Stomach (tissue), 9 donors: ENCODE data around the gene LRP10. TPM values are rescaled to one million over a fixed set of nuclear protein-coding genes. Genes with fewer than 3 reads are reported as not detected.
"Not testable (repeated sequence)": the region's sequence is repeated elsewhere in the genome, so short reads cannot be mapped to it uniquely, and the experiment has no call there.

Experiments used
- DNase-seq, 2 donors: peaks; one replicate each; pipeline versions ENCODE4 v3.0.0 to v3.0.0-alpha.2; 2013 to 2019
- H3K27ac ChIP-seq, 5 donors: fragments of 200-600 bp in 4 of 5; sonication (generic) in 4 of 5; one replicate each; pipeline ENCODE4 v1.5.1; 2013 to 2019; ENCODE audit warnings: mild to moderate bottlenecking in 1 of 5, moderate library complexity in 1 of 5
- H3K27me3 ChIP-seq, 3 donors: fragments of 200-600 bp; sonication (generic); one replicate each; pipeline ENCODE4 v1.5.1; 2017 to 2019; ENCODE audit warnings: mixed run types in 1 of 3
- H3K36me3 ChIP-seq, 4 donors: fragments of 200-600 bp; sonication (generic); 1 replicate in 3 of 4; 2 replicates in 1 of 4; pipeline ENCODE4 v1.5.1; 2016 to 2019
- H3K4me1 ChIP-seq, 4 donors: fragments of 200-600 bp; sonication (generic); one replicate each; pipeline ENCODE4 v1.5.1; 2016 to 2019
- H3K4me3 ChIP-seq, 4 donors: fragments of 200-600 bp; sonication (generic) in 3 of 4; one replicate each; pipeline ENCODE4 v1.5.1; 2016 to 2019; ENCODE audit warnings: mild to moderate bottlenecking in 1 of 4
- H3K9me3 ChIP-seq, 4 donors: fragments of 200-600 bp; sonication (generic); one replicate each; pipeline ENCODE4 v1.5.1; 2016 to 2019
- EP300 ChIP-seq: sonication (generic); formaldehyde crosslinking; IDR thresholded peaks from one replicate; pipeline ENCODE4 v1.6.1; 2017; ENCODE audit warnings: antibody characterized with exemption
- POLR2A ChIP-seq, 4 donors: fragments of 450-650 bp; IDR thresholded peaks; one replicate each; pipeline ENCODE4 v1.6.1; 2016; ENCODE audit warnings: antibody characterized with exemption in 4 of 4, control low read depth in 2 of 4, mild to moderate bottlenecking in 1 of 4, moderate library complexity in 1 of 4
- POLR2AphosphoS5 ChIP-seq, 3 donors: sonication (generic); formaldehyde crosslinking; IDR thresholded peaks; one replicate each; pipeline ENCODE4 v1.6.1; 2016; ENCODE audit warnings: antibody characterized with exemption in 3 of 3
- WGBS, 5 donors: extraction: QIAGEN DNeasy Blood & Tissue Kit in 3 of 5; methylation state at CpG; one replicate each; pipeline versions ENCODE4 v1.1.5 to v1.1.7; 2013 to 2018; 5-methylcytosine and 5-hydroxymethylcytosine counted together
- intact Hi-C: fragments of 100-400 bp; cut with DNase I; formaldehyde crosslinking; loops from one replicate; pipeline ENCODE4 v1.15.1; 2023; ENCODE audit warnings: low total_unique reads
- polyA plus RNA-seq, 3 donors: library from polyadenylated mRNA; stranded (reverse); fragments of 200-250 nt; gene quantifications; one replicate each; pipeline ENCODE4 v1.2.3, GENCODE V29; 2013
- total RNA-seq, 5 donors: library from RNA; depleted of rRNA; stranded (reverse); fragments of >200 nt; gene quantifications; one replicate each; pipeline versions ENCODE4 v1.1.0 to v1.2.3, GENCODE V29; 2014 to 2016
- TF ChIP-seq, protein P1 (sequence below), 7 experiments: fragments of 450-650 bp in 4 of 7; fragments of 200-600 bp in 3 of 7; sonication (generic) in 3 of 7; IDR thresholded peaks; one replicate each; pipeline ENCODE4 v1.5.1; 2016 to 2019; ENCODE audit warnings: antibody characterized with exemption in 7 of 7, control low read depth in 2 of 7, mild to moderate bottlenecking in 1 of 7
- donor health status: healthy with polysubstance abuse.
- donor health status: Bipolar disorder and iron deficiency.
- donor health status: healthy.

Gene LRP10
- total and polyA plus RNA-seq, 8 donors, result 25.1 to 277 (median 63.6) TPM

DNA sequence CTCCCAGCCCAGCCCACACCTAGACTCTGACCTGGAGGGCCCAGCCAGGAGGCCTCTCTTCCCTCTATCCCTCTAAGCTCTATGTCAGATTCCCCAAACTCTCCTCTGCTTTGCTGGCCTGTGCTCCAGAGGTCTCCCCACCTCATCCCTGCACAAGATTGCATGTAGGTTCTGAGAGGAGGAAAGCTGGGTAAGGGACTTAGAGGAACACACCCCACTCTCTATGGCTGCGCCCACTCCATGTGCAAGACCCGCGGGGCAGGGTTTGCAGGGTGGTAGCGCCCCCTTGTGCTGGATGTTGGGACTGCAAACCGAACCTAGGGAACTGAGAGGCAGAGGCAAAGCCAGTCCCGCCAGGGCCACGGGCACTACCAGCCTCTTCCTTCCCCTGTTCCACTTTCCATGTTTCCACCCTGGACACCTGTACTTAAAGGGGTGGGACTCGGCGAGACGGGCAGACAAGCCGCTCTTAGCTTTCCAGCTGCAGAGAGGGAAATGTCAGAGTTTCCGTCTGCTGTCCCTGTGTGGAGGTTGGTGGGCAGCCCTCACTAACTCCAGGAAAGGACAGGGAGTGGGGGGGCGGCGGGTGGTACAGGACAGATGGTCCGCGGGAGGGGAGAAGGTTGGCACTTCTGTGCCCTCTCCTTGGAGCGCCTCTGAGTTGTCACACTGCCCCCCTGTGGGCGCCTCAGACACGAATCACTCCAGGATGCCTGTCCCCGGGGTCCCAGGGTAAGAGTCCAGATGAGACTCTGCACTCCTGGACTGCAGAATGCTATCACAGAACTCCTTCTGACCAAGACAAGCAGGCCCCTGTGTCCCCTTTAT is 18.4 kb upstream of the LRP10 start:
- H3K36me3 ChIP-seq, result no peaks in the 10 kb centered on the region
- H3K9me3 ChIP-seq, result no peaks in the 10 kb centered on the region
- intact Hi-C loops, result no loop called here
- WGBS, 5 donors, result 0 to 3% (median 2%) methylated on average over 18 to 20 of the region's 20 CpGs
- peak; percentile 94 to 96 for DNase-seq
- TF ChIP-seq, protein P1, sequence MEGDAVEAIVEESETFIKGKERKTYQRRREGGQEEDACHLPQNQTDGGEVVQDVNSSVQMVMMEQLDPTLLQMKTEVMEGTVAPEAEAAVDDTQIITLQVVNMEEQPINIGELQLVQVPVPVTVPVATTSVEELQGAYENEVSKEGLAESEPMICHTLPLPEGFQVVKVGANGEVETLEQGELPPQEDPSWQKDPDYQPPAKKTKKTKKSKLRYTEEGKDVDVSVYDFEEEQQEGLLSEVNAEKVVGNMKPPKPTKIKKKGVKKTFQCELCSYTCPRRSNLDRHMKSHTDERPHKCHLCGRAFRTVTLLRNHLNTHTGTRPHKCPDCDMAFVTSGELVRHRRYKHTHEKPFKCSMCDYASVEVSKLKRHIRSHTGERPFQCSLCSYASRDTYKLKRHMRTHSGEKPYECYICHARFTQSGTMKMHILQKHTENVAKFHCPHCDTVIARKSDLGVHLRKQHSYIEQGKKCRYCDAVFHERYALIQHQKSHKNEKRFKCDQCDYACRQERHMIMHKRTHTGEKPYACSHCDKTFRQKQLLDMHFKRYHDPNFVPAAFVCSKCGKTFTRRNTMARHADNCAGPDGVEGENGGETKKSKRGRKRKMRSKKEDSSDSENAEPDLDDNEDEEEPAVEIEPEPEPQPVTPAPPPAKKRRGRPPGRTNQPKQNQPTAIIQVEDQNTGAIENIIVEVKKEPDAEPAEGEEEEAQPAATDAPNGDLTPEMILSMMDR (IDR thresholded peaks at IDR 0.05), result peak in 6 of 7 experiments; percentile 67 to 99 (median 91)
- TF ChIP-seq POLR2AphosphoS5 (IDR thresholded peaks at IDR 0.05), result peak in 2 of 3 donors; percentile 42 to 55
- TF ChIP-seq EP300, result no peak
- TF ChIP-seq POLR2A (IDR thresholded peaks at IDR 0.05), result no peak
- peak overlapping the region; percentile 72 to 89 (median 84) for H3K27ac ChIP-seq
- peak overlapping the region; percentile 30 to 49 (median 40) for H3K4me3 ChIP-seq
- peaks cover 41 to 55% (median 48%) of the 10 kb centered on the region in 4 donors for H3K4me1 ChIP-seq
- no peaks in the 10 kb centered on the region for H3K27me3 ChIP-seq

DNA sequence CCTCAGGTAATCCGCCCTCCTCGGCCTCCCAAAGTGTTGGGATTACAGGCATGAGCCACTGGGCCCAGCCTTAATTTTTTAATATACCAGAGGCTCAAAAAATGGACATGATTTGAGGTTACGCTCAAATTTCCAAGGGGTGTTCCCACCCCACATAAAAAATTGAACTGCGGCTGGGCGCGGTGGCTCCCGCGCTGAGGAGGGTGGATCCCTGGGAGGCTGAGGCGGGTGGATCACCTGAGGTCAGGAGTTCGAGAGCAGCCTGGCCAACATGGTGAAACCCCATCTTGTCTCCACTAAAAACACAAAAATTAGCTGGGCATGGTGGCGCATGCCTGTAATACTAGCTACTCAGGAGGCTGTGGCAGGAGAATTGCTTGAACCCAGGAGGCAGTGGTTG is 17.2 kb upstream of the LRP10 start:
- peaks cover 30 to 44% (median 38%) of the 10 kb centered on the region in 4 donors for H3K4me1 ChIP-seq
- H3K27ac ChIP-seq, H3K4me3 ChIP-seq, H3K9me3 ChIP-seq, H3K36me3 ChIP-seq, DNase-seq, intact Hi-C loops, H3K27me3 ChIP-seq: not testable (repeated sequence)
- WGBS, 5 donors, result 95 to 99% (median 96%) methylated on average over 11 of the region's 11 CpGs

DNA sequence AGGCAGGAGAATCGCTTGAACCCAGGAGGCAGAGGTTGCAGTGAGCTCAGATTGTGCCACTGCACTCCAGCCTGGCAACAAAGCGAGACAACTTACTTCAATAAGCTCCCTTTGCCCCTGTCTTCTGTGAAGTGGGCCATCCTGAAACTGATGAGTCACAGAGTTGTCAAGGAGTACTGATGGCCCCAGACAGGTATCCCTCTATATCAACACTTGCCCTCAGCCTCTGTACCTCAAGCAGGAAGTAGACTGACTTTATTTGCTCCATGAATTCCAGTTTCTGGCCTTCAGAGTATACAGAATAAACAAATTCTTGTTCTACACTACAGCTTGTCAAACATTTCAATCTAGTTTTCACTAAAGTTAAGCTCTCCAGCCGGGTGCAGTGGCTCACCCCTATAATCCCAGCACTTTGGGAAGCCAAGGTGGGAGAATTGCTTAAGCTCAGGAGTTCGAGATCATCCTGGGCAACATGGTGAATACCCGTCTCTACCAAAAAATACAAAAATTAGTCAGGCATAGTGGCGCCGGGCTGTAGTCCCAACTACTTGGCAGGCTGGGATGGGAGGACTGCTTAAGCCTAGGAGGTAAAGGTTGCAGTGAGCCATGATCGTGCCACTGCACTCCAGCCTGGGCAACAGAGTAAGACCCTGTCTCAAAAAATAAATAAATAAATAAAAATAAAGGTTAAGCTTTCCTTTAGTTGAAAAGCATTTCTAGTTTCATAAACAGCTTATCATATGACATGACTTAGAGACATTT is 16.4 kb upstream of the LRP10 start:
- Histone ChIP-seq H3K36me3 (no peaks in the 10 kb centered on the region), H3K27ac (peak overlapping the region in 1 of 5 donors; percentile 10), H3K9me3 (no peaks in the 10 kb centered on the region), H3K4me3 (no peak overlapping the region), H3K27me3 (no peaks in the 10 kb centered on the region), H3K4me1 (peaks cover 22 to 35% (median 29%) of the 10 kb centered on the region in 4 donors)
- no peak for DNase-seq
- TF ChIP-seq POLR2A (IDR thresholded peaks at IDR 0.05) (no peak), EP300 (no peak)
- TF ChIP-seq, protein P1 (IDR thresholded peaks at IDR 0.05), result no peak
- intact Hi-C loops, result no loop called here
- 73 to 82% (median 75%) methylated on average over 8 of the region's 8 CpGs for WGBS, 5 donors

DNA sequence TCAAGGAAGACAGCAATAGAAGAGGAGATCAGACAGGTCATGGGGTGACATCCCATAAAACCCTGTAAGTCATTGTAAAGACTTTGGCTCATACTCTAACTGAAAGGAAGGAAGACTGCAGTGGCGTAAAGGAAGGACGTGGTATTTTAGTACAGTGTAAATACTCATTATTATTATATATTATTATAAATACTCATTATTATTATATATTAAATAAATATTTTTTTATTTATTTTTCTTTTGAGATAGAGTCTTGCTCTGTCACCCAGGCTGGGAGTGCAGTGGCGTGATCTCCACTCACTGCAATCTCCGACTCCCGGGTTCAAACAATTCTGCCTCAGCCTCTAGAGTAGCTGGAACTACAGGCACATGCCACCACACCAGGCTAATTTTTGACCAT is 15.1 kb upstream of the LRP10 start:
- Histone ChIP-seq H3K36me3 (no peaks in the 10 kb centered on the region), H3K4me1 (peaks cover 10 to 23% (median 17%) of the 10 kb centered on the region in 4 donors), H3K9me3 (no peaks in the 10 kb centered on the region), H3K27me3 (no peaks in the 10 kb centered on the region), H3K27ac (no peak overlapping the region), H3K4me3 (no peak overlapping the region)
- WGBS, 5 donors, result 94 to 98% (median 96%) methylated on average over 5 of the region's 5 CpGs
- no peak for TF ChIP-seq EP300
- TF ChIP-seq, protein P1 (IDR thresholded peaks at IDR 0.05), result no peak
- intact Hi-C loops, result no loop called here
- DNase-seq, result no peak

DNA sequence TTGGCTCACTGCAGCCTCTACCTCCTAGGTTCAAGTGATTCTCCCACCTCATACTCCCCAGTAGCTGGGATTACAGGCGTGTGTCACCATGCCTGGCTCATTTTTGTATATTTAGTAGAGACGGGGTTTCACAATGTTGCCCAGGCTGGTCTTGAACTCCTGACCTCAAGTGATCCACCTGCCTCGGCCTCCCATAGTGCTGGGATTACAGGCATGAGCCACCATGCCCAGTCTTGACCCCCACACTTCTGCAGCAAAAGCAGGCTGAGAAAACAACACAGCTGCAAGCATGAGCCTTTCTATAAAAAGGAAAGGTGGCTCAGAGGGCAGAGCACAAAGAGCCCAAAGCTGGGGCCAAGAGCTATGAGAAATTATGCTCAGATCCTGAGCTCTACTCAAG is 11.2 kb upstream of the LRP10 start:
- H3K27ac ChIP-seq, H3K9me3 ChIP-seq, DNase-seq, intact Hi-C loops, H3K27me3 ChIP-seq, H3K4me1 ChIP-seq, H3K4me3 ChIP-seq, H3K36me3 ChIP-seq: not testable (repeated sequence)
- WGBS, 5 donors, result 57 to 92% (median 85%) methylated on average over 3 of the region's 3 CpGs
